Mesenchymal stem cell (in vitro differentiated cells and primary cell): ENCODE measurements around the gene HDGF.
A peak's percentile ranks its signal among the peaks of the same experiment; 100 is the strongest.

Source experiments
- DNase-seq: peaks from one replicate; pipeline ENCODE4 v3.0.0-alpha.2; 2013
- H2AFZ ChIP-seq: one replicate; pipeline ENCODE4 v1.6.1; 2013; ENCODE audit warnings: low read depth, mild to moderate bottlenecking, control low read depth, inconsistent platforms, low read length, moderate library complexity
- H2AK5ac ChIP-seq: 2 replicates; pipeline ENCODE4 v1.6.1; 2013; ENCODE audit warnings: low read length, moderate library complexity, mild to moderate bottlenecking, inconsistent platforms; ENCODE audit not compliant: severe bottlenecking
- H2BK120ac ChIP-seq: one replicate; pipeline ENCODE4 v1.6.1; 2013; ENCODE audit warnings: low read depth, mild to moderate bottlenecking, inconsistent platforms, low read length, moderate library complexity
- H2BK12ac ChIP-seq, 2 experiments: one replicate each; pipeline ENCODE4 v1.6.1; 2013; ENCODE audit warnings: inconsistent platforms in 2 of 2, low read length in 2 of 2, mild to moderate bottlenecking in 2 of 2, moderate library complexity in 2 of 2, control low read depth in 1 of 2
- H2BK15ac ChIP-seq: one replicate; pipeline ENCODE4 v1.6.1; 2013; ENCODE audit warnings: mild to moderate bottlenecking, low read depth, inconsistent platforms; ENCODE audit not compliant: poor library complexity, severe bottlenecking
- H2BK5ac ChIP-seq: 2 replicates; pipeline ENCODE4 v1.6.1; 2013; ENCODE audit warnings: low read depth, mild to moderate bottlenecking, low read length, control low read depth, inconsistent platforms; ENCODE audit not compliant: poor library complexity, severe bottlenecking
- H3K14ac ChIP-seq, 2 experiments: one replicate each; pipeline ENCODE4 v1.6.1; 2013; ENCODE audit warnings: inconsistent platforms in 2 of 2, low read length in 2 of 2, control low read depth in 1 of 2, mild to moderate bottlenecking in 1 of 2, moderate library complexity in 1 of 2
- H3K18ac ChIP-seq, 2 experiments: one replicate each; pipeline ENCODE4 v1.6.1; 2013; ENCODE audit warnings: inconsistent platforms in 2 of 2, low read length in 2 of 2, control low read depth in 1 of 2, low read depth in 1 of 2, mild to moderate bottlenecking in 1 of 2
- H3K23ac ChIP-seq, 2 experiments: one replicate each; pipeline ENCODE4 v1.6.1; 2013; ENCODE audit warnings: inconsistent platforms in 2 of 2, low read length in 2 of 2, mild to moderate bottlenecking in 2 of 2, moderate library complexity in 2 of 2, control low read depth in 1 of 2
- H3K27ac ChIP-seq: 2 replicates; pipeline ENCODE4 v1.5.1; 2013; ENCODE audit warnings: mild to moderate bottlenecking, moderate library complexity, low read length, control low read depth, inconsistent platforms; ENCODE audit not compliant: poor library complexity, severe bottlenecking
- H3K27me3 ChIP-seq, 2 experiments: 2 replicates each; pipeline versions ENCODE4 v1.6.1 to v1.7.0; 2013; ENCODE audit warnings: low read length in 2 of 2, mild to moderate bottlenecking in 2 of 2, moderate library complexity in 2 of 2, control low read depth in 1 of 2, inconsistent platforms in 1 of 2; ENCODE audit not compliant: control insufficient read depth in 1 of 2, insufficient read depth in 1 of 2
- H3K36me3 ChIP-seq, 2 experiments: 2 replicates each; pipeline versions ENCODE4 v1.6.1 to v1.7.0; 2013; ENCODE audit warnings: low read length in 2 of 2, control low read depth in 1 of 2, inconsistent platforms in 1 of 2, low read depth in 1 of 2, mild to moderate bottlenecking in 1 of 2; ENCODE audit not compliant: insufficient read depth in 2 of 2, control insufficient read depth in 1 of 2
- H3K4ac ChIP-seq, 2 experiments: one replicate each; pipeline ENCODE4 v1.6.1; 2013; ENCODE audit warnings: inconsistent platforms in 2 of 2, low read length in 2 of 2, mild to moderate bottlenecking in 2 of 2, moderate library complexity in 2 of 2, control low read depth in 1 of 2, low read depth in 1 of 2
- H3K4me1 ChIP-seq: 2 replicates; pipeline ENCODE4 v1.6.1; 2013; ENCODE audit warnings: low read depth, low read length, control low read depth; ENCODE audit not compliant: control insufficient read depth, insufficient read depth
- H3K4me2 ChIP-seq: 2 replicates; pipeline ENCODE4 v1.6.1; 2013; ENCODE audit warnings: low read length, mild to moderate bottlenecking, inconsistent platforms; ENCODE audit not compliant: poor library complexity, severe bottlenecking
- H3K4me3 ChIP-seq, 2 experiments: 2 replicates each; pipeline versions ENCODE4 v1.5.1 to v1.7.0; 2013; ENCODE audit warnings: low read length in 2 of 2, mild to moderate bottlenecking in 2 of 2, control low read depth in 1 of 2, low read depth in 1 of 2; ENCODE audit not compliant: insufficient read depth in 1 of 2
- H3K79me1 ChIP-seq: replicated peaks from 2 replicates; pipeline ENCODE4 v1.6.1; 2013; ENCODE audit warnings: mild to moderate bottlenecking, control low read depth, low read length, inconsistent platforms; ENCODE audit not compliant: poor library complexity, severe bottlenecking
- H3K9ac ChIP-seq: 2 replicates; pipeline ENCODE4 v1.7.0; 2013; ENCODE audit warnings: mild to moderate bottlenecking, low read length, moderate library complexity
- H3K9me3 ChIP-seq: 2 replicates; pipeline ENCODE4 v1.7.0; 2013; ENCODE audit warnings: mild to moderate bottlenecking, low read length; ENCODE audit not compliant: control insufficient read depth
- H4K8ac ChIP-seq: one replicate; pipeline ENCODE4 v1.6.1; 2013; ENCODE audit warnings: inconsistent platforms, mild to moderate bottlenecking, low read length, moderate library complexity
- H4K91ac ChIP-seq: one replicate; pipeline ENCODE4 v1.6.1; 2013; ENCODE audit warnings: mild to moderate bottlenecking, low read length, inconsistent platforms
- WGBS: methylation state at CpG from one replicate; pipeline ENCODE4 v1.1.7; 2013; ENCODE audit warnings: mixed read lengths; 5-methylcytosine and 5-hydroxymethylcytosine counted together

The HDGF gene

GRCh38 chr1:156711011-156711817 is 40.3 kb downstream of the HDGF start:
- Histone ChIP-seq H3K4me2 (no peak overlapping the region), H4K8ac (no peak overlapping the region)
- WGBS = 20% methylated on average over 7 of the region's 9 CpGs

GRCh38 chr1:156709757-156710489 is 41.6 kb downstream of the HDGF start:
- H3K36me3 ChIP-seq = peaks cover 0 to 2% of the 10 kb centered on the region in 2 experiments
- H3K4me2 ChIP-seq = no peak overlapping the region
- H2BK12ac ChIP-seq = peak overlapping the region; percentile 25 to 61
- H3K23ac ChIP-seq = no peak overlapping the region
- no peak overlapping the region for H3K27ac ChIP-seq
- peak overlapping the region; percentile 79 for H4K91ac ChIP-seq
- H2BK120ac ChIP-seq = peak overlapping the region; percentile 11
- H3K4ac ChIP-seq = no peak overlapping the region
- H3K27me3 ChIP-seq = peaks cover 0 to 7% of the 10 kb centered on the region in 2 experiments
- H3K9me3 ChIP-seq = no peaks in the 10 kb centered on the region
- 67% methylated on average over 7 of the region's 11 CpGs for WGBS
- peak overlapping the region in 1 of 2 experiments; percentile 14 for H3K14ac ChIP-seq
- H3K4me3 ChIP-seq = peak overlapping the region in 1 of 2 experiments; percentile 27
- peak overlapping the region; percentile 3 for H4K8ac ChIP-seq
- H3K4me1 ChIP-seq = peaks cover 47% of the 10 kb centered on the region
- H2AK5ac ChIP-seq = no peak overlapping the region
- H3K9ac ChIP-seq = peak overlapping the region; percentile 89
- peak overlapping the region in 1 of 2 experiments; percentile 26 for H3K18ac ChIP-seq
- DNase-seq = no peak
- no peak overlapping the region for H2AFZ ChIP-seq
- H2BK5ac ChIP-seq = no peak overlapping the region
- H3K79me1 ChIP-seq = no peaks in the 10 kb centered on the region
- peak overlapping the region; percentile 15 for H2BK15ac ChIP-seq

More at GRCh38 chr1:156711011-156711817, 40.3 kb downstream of the HDGF start:
- no peak overlapping the region for H2BK15ac ChIP-seq
- H3K4me3 ChIP-seq = no peak overlapping the region
- no peaks in the 10 kb centered on the region for H3K27me3 ChIP-seq
- peaks cover 34% of the 10 kb centered on the region for H3K4me1 ChIP-seq
- no peak overlapping the region for H2AK5ac ChIP-seq
- no peak overlapping the region for H3K27ac ChIP-seq
- H3K9ac ChIP-seq = no peak overlapping the region
- H3K36me3 ChIP-seq = peaks cover 0 to 9% of the 10 kb centered on the region in 2 experiments
- no peak overlapping the region for H3K14ac ChIP-seq
- DNase-seq = no peak
- no peak overlapping the region for H2AFZ ChIP-seq
- H2BK5ac ChIP-seq = no peak overlapping the region
- H3K23ac ChIP-seq = peak overlapping the region in 1 of 2 experiments; percentile 5
- no peaks in the 10 kb centered on the region for H3K79me1 ChIP-seq
- H2BK120ac ChIP-seq = peak overlapping the region; percentile 6
- no peak overlapping the region for H4K91ac ChIP-seq
- peak overlapping the region in 1 of 2 experiments; percentile 52 for H3K18ac ChIP-seq
- H3K4ac ChIP-seq = no peak overlapping the region
- H3K9me3 ChIP-seq = no peaks in the 10 kb centered on the region
- peak overlapping the region in 1 of 2 experiments; percentile 76 for H2BK12ac ChIP-seq

- no peak overlapping the region for H3K4ac ChIP-seq
- no peak overlapping the region for H3K27ac ChIP-seq
- no peaks in the 10 kb centered on the region for H3K79me1 ChIP-seq
- no peaks in the 10 kb centered on the region for H3K9me3 ChIP-seq
- peak overlapping the region in 1 of 2 experiments; percentile 33 for H2BK12ac ChIP-seq
- H2BK15ac ChIP-seq = peak overlapping the region; percentile 84
- H3K4me3 ChIP-seq = peak overlapping the region in 1 of 2 experiments; percentile 67
- H3K4me2 ChIP-seq = no peak overlapping the region
- no peak overlapping the region for H2AFZ ChIP-seq
- no peak overlapping the region for H2BK5ac ChIP-seq
- peak overlapping the region; percentile 32 for H4K8ac ChIP-seq
- no peak overlapping the region for H3K18ac ChIP-seq
- no peak overlapping the region for H4K91ac ChIP-seq
- no peak overlapping the region for H3K23ac ChIP-seq
- peaks cover 55% of the 10 kb centered on the region for H3K4me1 ChIP-seq
- no peak for DNase-seq
- no peaks in the 10 kb centered on the region for H3K36me3 ChIP-seq
- no peak overlapping the region for H3K14ac ChIP-seq
- no peak overlapping the region for H2BK120ac ChIP-seq
- peak overlapping the region; percentile 89 for H3K9ac ChIP-seq
- H3K27me3 ChIP-seq = peaks cover 0 to 16% of the 10 kb centered on the region in 2 experiments
- no peak overlapping the region for H2AK5ac ChIP-seq
- 61% methylated on average over 4 of the region's 4 CpGs for WGBS
These were observed 42.4 kb downstream of the HDGF start for GRCh38 chr1:156709031-156709430.

- Histone ChIP-seq H4K8ac (peak overlapping the region; percentile 78), H3K18ac (peak overlapping the region in 1 of 2 experiments; percentile 61), H3K9me3 (no peaks in the 10 kb centered on the region), H2BK12ac (peak overlapping the region in 1 of 2 experiments; percentile 89), H3K4me3 (peak overlapping the region; percentile 10 to 67), H3K4me2 (no peak overlapping the region), H3K27me3 (peaks cover 0 to 19% of the 10 kb centered on the region in 2 experiments), H3K23ac (no peak overlapping the region), H2BK5ac (no peak overlapping the region), H3K4ac (peak overlapping the region in 1 of 2 experiments; percentile 97), H2AFZ (no peak overlapping the region), H3K27ac (no peak overlapping the region), H3K4me1 (peaks cover 61% of the 10 kb centered on the region), H4K91ac (peak overlapping the region; percentile 81), H3K9ac (peak overlapping the region; percentile 89), H3K36me3 (no peaks in the 10 kb centered on the region), H2BK120ac (peak overlapping the region; percentile 81), H2BK15ac (peak overlapping the region; percentile 36), H3K14ac (peak overlapping the region in 1 of 2 experiments; percentile 24), H2AK5ac (peak overlapping the region; percentile 63), H3K79me1 (no peaks in the 10 kb centered on the region)
- 21% methylated on average over 4 of the region's 4 CpGs for WGBS
- no peak for DNase-seq
These were observed 43.2 kb downstream of the HDGF start for GRCh38 chr1:156708218-156708661.
